ENCODE results near the gene C4A.

GRCh38 chr6:31947070-31947675 lies 34.7 kb upstream of the C4A start:
- TF ChIP-seq CTCF (IDR thresholded peaks at IDR 0.05): no peak
- no peak for TF ChIP-seq POLR2A (IDR thresholded peaks at IDR 0.05)
- no peak for TF ChIP-seq POLR2AphosphoS5 (IDR thresholded peaks at IDR 0.05)

Data from suprapubic skin (tissue), 4 donors.